Stimulated activated naive CD8-positive, alpha-beta T cell treated with anti-CD3 and anti-CD28 coated beads, Interleukin-15, amount 100 ng/mL, for 72 hours (primary cell): ENCODE results near the gene HYI.

Experiments
- ATAC-seq: fragments of 150-1000 bp; cut with Tn5 transposase; 2 replicates; pipeline ENCODE4 v1.10.0; 2021; ENCODE audit warnings: mild to moderate bottlenecking, moderate library complexity
- DNase-seq, 2 donors: peaks; one replicate each; pipeline ENCODE4 v3.0.0; 2021 to 2022
- H3K27ac Mint-ChIP-seq, 2 donors: one replicate each; pipeline ENCODE4 v1.8.0; 2022; ENCODE audit warnings: mild to moderate bottlenecking in 2 of 2, mixed read lengths in 2 of 2, moderate library complexity in 2 of 2
- H3K27me3 Mint-ChIP-seq: one replicate; pipeline ENCODE4 v1.8.0; 2022; ENCODE audit warnings: mixed read lengths
- H3K4me1 Mint-ChIP-seq: one replicate; pipeline ENCODE4 v1.8.0; 2022; ENCODE audit warnings: mild to moderate bottlenecking, mixed read lengths
- H3K4me3 Mint-ChIP-seq, 2 donors: one replicate each; pipeline ENCODE4 v1.8.0; 2022; ENCODE audit warnings: mild to moderate bottlenecking in 2 of 2, mixed read lengths in 2 of 2, moderate library complexity in 1 of 2
- H3K9me3 Mint-ChIP-seq, 2 donors: one replicate each; pipeline ENCODE4 v1.8.0; 2022; ENCODE audit warnings: mixed read lengths in 2 of 2

The HYI gene

DNA sequence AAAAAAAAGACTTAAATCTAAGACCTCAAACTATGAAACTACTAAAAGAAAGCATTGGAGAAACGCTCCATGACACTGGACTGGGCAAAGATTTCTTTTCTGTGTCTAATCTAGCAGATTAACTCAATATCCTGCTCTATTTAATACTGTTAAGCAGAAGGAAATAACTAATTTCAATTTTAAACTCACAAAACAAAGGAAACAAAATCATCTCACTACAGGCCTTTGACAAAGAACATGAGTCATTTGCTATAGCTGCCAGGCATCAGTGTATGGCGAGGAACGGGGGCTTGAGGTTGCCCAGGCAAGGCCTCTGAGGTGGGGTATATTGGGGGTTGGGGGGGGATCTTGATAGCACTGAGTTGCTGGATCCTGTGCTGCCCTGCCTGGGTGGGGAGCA, 43.2 kb downstream of the HYI start:
- H3K4me1 Mint-ChIP-seq: no peaks in the 10 kb centered on the region
- H3K27ac Mint-ChIP-seq: no peak overlapping the region
- no peaks in the 10 kb centered on the region for H3K9me3 Mint-ChIP-seq
- no peak overlapping the region for H3K4me3 Mint-ChIP-seq
- DNase-seq: no peak
- ATAC-seq: no peak
- H3K27me3 Mint-ChIP-seq: no peaks in the 10 kb centered on the region

- no peaks in the 10 kb centered on the region for H3K9me3 Mint-ChIP-seq
- peaks cover 12% of the 10 kb centered on the region for H3K4me1 Mint-ChIP-seq
- H3K4me3 Mint-ChIP-seq: no peak overlapping the region
- no peak for DNase-seq
- no peaks in the 10 kb centered on the region for H3K27me3 Mint-ChIP-seq
- no peak for ATAC-seq
- peak overlapping the region; percentile 43 to 49 for H3K27ac Mint-ChIP-seq
Measured at GRCh38 chr1:43405876-43406234, 47.9 kb downstream of the HYI start.

DNA sequence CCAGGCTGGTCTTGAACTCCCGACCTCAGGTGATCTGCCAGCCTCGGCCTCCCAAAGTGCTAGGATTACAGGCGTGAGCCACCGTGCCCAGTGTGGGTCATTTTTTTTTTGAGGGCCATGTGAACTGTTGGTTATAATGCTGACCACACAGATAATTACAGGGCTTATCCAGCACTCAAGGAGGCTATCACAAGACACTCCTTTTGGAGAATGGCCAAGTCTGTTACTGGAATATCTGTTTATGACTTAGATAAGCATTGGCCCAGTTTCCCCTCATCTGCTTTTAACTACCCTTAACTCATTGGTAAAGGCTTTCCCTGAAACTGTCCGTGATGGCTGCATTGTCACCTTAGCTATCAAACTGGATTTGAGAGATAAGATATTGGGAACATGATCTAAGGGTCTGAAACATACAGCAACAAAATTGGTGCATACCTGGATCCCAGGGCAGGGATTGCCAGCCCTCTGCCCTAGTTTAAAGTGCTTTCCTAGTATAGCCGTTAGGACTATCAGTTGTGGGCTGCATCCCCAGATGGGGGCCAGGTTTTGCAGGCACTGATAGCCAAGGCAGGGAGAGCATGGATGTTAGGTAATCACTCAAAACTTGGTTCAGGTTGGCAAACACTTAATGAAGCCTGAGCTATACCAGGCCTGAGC, 48.4 kb downstream of the HYI start:
- peak overlapping the region; percentile 43 to 49 for H3K27ac Mint-ChIP-seq
- peaks cover 12% of the 10 kb centered on the region for H3K4me1 Mint-ChIP-seq
- H3K27me3 Mint-ChIP-seq: no peaks in the 10 kb centered on the region
- no peak for ATAC-seq
- DNase-seq: no peak
- H3K4me3 Mint-ChIP-seq: no peak overlapping the region
- H3K9me3 Mint-ChIP-seq: no peaks in the 10 kb centered on the region

DNA sequence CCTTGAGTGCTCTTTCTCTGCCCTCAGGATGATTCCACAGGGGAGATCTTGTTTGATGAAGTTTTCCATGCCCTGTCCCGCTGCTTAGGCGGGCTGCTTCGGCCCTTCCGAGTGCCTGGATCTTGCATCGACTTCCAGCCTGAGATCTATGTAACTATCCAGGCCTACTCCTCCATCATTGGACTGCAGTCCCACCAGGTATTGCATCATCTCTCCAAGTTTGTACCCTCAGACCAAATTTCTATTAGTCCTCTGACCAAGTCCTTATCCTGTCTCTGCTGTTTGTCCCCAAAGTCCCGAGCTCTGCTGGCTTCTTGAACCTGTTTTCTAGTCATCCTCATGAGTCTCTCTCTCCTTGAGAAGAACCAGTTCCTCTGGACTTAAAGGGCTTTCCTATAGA, 49.4 kb downstream of the HYI start:
- Mint-ChIP-seq H3K4me1 (peaks cover 12% of the 10 kb centered on the region), H3K27ac (peak overlapping the region; percentile 42 to 69), H3K4me3 (no peak overlapping the region), H3K9me3 (no peaks in the 10 kb centered on the region), H3K27me3 (no peaks in the 10 kb centered on the region)
- no peak for ATAC-seq
- DNase-seq: no peak

GRCh38 chr1:43402089-43402865, 51.5 kb downstream of the HYI start:
- H3K9me3 Mint-ChIP-seq: no peaks in the 10 kb centered on the region
- H3K4me3 Mint-ChIP-seq: no peak overlapping the region
- no peak for DNase-seq
- H3K4me1 Mint-ChIP-seq: peaks cover 12% of the 10 kb centered on the region
- H3K27me3 Mint-ChIP-seq: no peaks in the 10 kb centered on the region
- H3K27ac Mint-ChIP-seq: peak overlapping the region in 1 of 2 donors; percentile 59
- ATAC-seq: no peak
